ENCODE measurements around the gene EPHA8. TPM values are rescaled to one million over a fixed set of nuclear protein-coding genes. Genes with fewer than 3 reads are reported as not detected.

Gene EPHA8
- total RNA-seq, 1 donor from 2014 or later, result not detected

DNA sequence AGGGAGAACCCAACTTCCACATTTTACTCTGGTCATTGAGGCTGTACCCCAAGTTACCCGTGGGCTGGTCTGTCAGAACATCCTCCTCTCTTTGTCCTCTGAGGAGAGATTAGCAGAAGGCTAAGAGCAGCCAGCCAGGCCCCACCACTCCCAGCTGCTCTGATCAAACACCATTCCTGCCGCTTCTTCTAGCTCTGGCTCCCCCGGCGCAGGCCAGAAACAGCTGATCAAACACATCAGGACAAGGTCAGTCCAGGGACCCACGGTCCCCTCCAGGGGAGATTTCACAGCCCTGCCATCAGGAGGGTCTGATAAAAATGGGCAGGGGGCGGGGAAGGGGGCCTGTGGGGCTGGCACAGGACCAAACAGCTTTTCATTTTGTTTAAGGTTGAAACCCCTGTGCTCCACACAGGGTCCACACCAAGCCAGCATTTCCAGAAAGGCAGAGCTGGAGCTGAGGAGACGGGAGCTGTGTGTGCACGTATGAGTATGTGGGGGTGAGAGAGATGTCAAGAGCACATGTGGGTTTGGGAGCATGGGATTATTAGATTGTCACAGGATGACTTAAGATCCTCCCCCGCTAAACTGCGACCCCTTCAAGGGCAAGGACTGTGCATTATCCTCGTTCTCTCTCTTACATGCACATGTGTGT, 29.9 kb upstream of the EPHA8 start:
- ATAC-seq (no peak), DNase-seq (no peak)
- intact Hi-C loops (cut with micrococcal nuclease), result no loop called here

DNA sequence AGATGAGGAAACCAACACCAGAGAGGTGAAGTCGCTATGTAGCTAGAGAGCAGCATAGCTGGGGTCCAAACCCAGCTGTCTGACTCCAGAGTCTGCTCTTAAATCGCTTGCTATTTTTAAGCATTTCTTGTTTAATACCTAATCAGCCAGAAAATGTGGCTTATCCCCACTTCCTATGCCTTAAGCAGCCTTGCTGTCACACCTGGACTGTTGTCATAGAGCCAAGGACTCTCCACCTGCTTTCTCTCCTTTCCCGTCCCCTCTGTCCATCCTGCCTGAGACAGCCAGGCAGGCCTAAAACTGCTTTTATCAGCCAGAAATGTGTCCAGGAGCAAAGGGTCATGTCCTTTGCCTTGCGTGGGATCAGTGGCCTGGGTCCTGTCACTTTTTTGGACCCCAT, 28.3 kb upstream of the EPHA8 start:
- intact Hi-C loops (cut with micrococcal nuclease), result no loop called here
- ATAC-seq, result no peak
- no peak for DNase-seq

DNA sequence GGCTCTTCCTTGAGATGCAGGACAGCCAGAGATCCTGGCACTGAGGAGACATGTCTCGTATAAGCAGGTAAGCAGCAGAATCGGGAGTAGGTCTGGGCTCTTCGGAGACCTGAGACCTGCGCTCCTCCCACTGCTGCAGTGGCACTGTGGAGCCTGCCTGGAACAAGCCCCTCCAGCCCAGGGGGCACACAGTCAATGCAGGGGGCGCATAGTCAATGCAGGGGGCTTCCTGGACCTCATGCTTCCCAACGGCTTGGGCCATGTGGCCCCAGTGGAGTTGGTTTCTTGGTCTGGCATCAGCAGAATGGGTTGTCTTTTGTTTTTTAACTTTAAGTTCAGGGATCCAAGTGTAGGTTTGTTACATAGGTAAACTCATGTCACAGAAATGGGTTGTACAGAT, 27.9 kb upstream of the EPHA8 start:
- intact Hi-C loops (cut with micrococcal nuclease), result no loop called here
- no peak for ATAC-seq
- no peak for DNase-seq

DNA sequence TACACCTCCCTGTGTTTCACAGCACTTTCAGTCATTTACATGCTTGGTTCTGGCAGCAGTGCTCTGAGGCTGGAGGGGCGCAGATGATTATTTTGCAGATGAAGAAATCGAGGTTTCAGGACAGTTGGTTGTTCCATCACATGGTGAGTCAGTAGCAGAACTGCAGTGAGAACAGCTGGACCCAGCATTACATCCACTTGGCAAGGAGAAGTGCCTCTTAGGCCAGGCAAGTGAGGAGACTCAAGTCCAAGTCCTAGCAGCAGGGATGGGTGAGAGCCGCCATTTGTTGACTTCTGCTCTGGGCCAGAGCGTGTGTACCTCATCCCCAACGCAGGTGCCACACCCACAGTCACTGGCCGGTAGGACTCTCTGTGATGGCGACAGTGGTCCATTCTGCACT, 26.8 kb upstream of the EPHA8 start:
- DNase-seq, result no peak
- ATAC-seq, result peak; percentile 29
- intact Hi-C loops (cut with micrococcal nuclease), result no loop called here

DNA sequence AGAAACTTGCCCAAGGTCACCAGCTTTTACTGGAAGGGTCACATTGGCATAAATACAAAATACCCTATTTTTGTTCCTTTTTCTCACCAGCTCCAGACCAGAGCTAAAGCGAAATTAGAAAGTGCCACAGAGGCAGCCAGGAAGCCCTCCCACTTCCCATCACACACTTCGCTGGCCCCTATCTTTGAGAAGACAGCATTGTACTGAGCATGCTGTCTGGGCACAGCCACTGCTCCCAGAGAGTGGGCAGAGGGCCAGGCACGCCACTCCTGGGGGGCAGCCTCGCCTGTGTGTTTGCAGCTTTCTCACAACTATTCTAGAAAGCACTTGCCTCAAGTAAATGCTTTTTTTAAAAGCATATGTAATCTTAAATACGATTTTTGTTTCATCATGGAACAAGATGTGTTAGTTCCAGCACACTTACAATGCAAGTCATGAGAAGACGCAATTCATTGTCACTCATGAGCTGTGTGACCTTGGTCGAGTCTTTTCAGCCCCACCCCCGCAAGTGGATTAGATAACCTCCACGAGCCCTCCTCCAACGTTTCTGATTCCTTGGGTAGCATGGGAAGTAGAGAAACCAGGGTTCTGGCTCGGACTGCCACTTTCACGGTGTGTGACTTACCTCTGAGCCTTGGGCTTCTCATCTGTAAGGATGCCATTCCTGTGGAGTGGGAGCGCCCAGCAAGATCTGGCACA, 25.7 kb upstream of the EPHA8 start:
- intact Hi-C loops (cut with micrococcal nuclease), result no loop called here
- no peak for DNase-seq

DNA sequence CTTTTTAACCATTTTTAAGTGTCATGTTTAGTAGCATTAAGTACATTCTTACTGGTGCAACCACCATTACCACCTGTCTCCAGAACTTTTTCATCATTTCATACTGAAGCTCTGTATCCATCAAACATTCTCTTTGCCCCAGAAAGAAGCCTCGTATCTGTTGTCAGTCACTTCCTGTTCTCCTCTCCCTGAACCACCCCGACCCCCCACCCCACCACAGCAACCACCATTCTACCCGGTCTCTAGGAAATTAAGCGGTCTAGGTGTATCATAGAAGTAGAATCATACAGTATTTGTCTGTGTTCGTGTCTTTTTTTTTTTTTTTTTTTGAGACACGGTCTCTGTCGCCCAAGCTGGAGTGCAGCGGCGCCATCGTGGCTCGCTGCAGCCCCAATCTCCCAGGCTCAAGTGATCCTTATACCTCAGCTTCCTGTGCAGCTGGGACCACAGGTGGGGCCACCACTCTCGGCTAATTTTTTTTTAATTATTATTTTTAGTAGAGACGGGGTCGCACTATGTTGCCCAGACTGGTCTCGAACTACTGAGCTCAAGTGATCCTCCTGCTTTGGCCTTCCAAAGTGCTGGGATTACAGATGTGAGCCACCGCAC, 23.7 kb upstream of the EPHA8 start:
- intact Hi-C loops (cut with micrococcal nuclease), result no loop called here
- DNase-seq, result no peak

More for the DNA sequence above, 25.7 kb upstream of the EPHA8 start:
- peak; percentile 29 for ATAC-seq

DNA sequence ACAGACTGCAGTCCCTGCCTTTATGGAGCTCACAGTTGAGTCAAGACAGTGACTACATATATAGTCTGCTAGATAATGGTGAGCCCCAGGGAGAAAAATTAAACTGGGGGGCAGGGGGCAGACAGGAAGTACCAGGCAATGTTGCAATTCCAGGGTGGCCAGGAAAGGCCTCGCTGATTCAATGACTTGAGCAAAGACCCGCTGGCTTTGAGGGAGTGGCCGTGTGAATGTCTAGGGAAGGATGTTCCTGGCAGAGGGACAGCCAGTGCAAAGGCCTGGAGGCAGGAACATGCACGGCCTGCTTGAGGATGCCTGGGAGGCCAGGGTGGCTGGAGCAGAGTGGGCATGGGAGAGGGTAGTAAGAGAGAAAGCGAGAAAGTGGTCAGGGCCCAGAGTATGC, 23.0 kb upstream of the EPHA8 start:
- DNase-seq, result no peak

More for the DNA sequence above, 23.7 kb upstream of the EPHA8 start:
- ATAC-seq, result no peak

DNA sequence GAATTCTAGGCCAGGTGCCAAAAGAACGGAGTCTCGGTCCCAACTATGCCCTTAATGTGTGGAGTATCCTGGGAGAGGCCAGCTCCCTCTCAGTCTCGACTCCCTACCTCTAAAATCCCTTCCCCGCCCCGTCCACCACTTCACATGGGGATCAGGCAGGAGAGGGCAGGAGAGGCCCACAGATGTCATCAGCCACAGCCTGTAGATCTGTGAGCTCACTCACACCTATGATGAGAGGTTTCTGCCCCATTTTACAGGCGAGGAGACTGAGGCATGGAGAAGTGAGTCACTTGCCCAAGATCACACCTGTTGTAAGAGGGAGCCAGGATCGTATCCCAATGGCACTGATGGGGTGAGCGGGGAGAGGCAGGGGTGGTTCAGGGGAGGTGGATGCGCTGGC, 20.4 kb upstream of the EPHA8 start:
- DNase-seq (no peak), ATAC-seq (no peak)
- intact Hi-C loops (cut with micrococcal nuclease), result no loop called here

More for the DNA sequence above, 23.0 kb upstream of the EPHA8 start:
- intact Hi-C loops (cut with micrococcal nuclease), result no loop called here
- no peak for ATAC-seq

DNA sequence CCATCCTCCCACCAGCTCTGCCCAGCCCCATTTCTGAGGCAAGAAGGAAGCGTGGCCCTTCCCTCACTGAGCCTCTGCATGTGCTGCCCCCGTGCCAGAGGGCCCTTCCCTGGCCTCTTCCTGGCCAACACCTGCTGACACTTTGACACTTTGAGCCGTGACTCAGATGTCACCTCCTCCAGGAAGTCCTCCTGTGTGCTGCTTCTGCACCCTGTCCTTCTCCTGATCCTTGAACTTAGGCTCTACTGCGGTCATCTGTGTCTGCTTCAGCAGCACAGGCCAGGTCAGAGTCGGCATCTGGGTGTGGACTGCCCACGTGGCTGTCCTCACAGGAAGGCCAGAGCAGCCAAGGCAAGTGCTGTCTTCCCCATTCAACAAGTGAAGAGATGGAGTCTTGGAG, 19.6 kb upstream of the EPHA8 start:
- ATAC-seq (no peak), DNase-seq (no peak)
- intact Hi-C loops (cut with micrococcal nuclease), result no loop called here

DNA sequence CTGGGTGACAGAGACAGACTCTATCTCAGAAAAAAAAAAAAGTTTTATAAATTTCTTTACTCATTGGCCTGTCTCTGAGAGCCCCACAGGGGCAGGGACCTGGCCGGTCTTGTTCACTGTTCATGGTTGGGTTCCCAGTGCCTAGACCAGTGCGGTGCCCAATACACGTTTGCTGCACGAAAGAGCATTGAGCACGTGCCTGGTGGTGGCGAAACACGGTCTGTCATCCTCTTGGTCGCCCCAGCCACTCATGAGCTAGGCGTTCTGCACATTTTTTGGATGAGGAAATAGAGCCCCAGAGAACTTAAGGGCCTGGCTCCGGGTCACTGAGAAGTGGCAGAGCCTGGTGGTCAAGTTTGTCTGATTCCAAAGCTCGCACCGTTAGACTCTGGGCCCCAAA, 18.7 kb upstream of the EPHA8 start:
- DNase-seq (no peak), ATAC-seq (no peak)
- intact Hi-C loops (cut with micrococcal nuclease), result no loop called here

DNA sequence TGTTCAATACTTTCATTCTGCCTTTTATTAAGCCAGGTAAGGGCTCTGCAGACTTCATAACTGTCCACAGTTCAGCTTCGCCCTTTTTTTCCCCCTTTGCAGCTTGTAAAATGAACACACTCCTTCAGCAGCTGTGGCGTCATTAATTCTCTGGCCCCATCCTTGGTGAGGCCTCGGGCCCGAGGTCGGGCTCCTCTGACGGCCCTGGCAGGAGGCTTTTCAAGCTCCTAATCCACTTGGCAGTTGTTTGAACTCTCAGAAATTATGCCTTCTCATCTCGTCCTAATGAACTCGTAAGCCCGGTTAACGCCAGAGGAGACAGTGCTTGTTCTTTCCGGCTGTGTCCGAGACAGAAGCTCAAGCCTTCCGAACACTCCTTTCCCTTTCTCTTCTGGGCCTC, 18.1 kb upstream of the EPHA8 start:
- no peak for ATAC-seq
- intact Hi-C loops (cut with micrococcal nuclease), result no loop called here
- no peak for DNase-seq

DNA sequence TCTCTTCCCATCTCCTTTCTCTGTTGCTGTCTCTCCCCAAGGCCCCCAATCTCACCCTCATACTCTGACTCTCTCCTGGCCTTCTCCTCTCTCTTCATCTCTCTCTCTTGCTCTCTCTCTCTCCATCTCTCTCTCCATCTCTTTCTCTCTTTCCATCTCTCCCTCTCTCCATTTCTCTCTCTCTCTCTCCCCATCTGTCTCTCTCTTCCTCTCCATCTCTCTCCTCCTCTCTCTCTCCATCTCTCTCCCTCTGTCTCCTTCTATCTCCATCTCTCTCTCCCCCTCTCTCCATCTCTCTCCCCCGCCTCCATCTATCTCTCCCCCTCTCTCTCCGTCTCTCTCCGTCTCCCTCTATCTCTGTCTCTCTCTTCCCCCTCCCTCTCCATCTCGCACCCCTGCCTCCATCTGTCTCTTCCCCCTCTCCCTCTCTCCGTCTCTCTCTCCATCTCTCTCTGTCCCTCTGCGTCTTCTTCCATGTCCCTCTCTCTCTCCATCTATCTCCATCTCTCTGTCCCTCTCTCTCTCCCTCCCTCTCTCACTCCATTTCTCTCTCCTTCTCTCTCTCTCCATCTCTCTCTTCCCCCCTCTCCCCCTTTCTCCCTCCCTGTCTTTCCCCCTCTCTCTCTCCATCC, 16.0 kb upstream of the EPHA8 start:
- no peak for DNase-seq
- intact Hi-C loops (cut with micrococcal nuclease), result no loop called here
- ATAC-seq, result no peak

DNA sequence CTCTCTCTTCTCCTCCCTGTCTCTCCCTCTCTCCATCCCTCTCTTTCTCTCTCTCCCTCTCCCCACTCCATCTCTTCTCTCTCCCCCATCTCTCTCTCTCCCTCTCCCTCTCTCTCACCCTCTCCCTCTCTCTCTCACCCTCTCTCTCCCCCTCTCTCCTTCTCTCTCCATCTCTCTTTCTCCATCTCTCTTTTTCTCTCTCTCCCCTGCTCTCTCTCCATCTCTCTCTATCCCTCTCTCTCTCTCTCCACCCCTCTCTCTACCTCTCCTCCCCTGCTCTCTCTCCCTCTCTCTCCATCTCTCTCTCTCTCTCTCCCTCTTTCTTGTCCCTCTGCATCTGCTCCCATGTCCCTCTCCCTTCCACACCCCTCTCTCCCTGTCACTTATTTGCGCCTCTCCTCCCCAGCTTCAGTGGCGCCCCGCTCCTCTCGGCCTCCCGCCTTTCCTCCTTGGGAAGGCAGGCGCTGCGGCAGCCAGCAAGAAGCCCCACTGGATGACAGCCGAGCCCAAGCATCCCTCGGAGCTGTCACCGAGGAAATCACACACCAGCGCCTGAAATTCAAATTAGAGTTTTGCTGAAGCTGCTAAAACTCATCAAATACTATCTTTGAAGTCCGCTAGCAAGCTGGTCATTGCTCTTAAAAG, 15.3 kb upstream of the EPHA8 start:
- ATAC-seq, result no peak
- DNase-seq, result no peak
- intact Hi-C loops (cut with micrococcal nuclease), result no loop called here

DNA sequence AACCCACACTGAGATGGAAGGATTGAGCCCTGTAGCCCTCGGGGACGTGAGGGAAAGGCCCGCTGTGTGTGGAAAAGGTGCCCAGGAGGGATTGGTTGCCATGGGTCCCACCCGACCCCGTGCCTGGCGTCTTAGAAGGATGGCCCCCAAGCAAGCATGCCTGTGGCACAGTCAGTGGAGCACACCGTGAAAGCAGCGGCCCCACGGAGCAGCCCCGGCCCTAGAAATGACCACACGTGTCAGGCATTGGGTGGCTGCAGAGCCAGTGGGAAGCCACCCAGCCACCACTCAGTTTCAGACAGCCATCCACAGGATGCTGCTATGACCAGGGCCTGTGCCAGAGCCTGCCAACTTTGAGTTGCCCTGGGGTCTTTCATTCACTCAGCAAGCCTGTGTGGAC, 13.3 kb upstream of the EPHA8 start:
- ATAC-seq (no peak), DNase-seq (no peak)
- intact Hi-C loops (cut with micrococcal nuclease), result no loop called here

DNA sequence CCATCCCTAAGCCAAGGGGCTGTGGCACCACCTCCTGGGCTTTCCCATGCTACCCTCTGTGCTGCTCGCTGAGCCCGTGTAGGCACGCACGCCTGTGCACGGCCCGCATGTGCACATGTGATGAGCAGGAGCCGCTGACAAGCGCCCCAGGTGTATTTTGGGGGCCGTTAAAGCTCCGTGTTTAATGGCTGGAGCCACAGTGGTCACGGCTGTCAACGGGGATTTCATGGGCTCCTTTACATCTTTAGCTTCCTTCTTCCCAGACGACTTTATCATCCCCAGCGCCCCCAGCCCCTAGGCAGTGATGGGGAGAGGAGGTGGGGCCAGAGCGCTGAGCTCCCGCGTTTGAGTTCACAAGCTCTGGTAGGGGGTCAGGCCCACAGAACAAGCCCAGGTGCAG, 11.7 kb upstream of the EPHA8 start:
- intact Hi-C loops (cut with micrococcal nuclease), result no loop called here
- no peak for ATAC-seq

DNA sequence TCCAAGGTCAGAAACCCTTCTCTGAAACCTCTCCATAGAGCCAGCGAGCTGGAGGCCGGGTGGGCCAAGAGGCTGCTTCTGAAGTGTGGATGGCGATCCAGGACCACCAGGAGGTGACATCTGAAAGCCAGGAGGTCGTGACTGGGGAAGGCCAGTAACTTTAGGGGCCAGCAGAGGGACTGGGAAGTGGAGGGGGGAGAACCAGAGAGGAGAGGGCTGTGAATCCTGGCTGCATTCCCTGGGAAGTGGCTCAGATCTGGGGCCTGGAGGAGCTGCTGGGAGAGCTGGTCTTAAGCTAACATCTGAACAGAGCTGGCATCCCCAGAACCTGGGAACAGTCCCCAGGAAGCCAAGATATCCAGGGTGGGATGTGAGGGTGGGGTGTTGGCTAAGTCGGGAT, 11.3 kb upstream of the EPHA8 start:
- intact Hi-C loops (cut with micrococcal nuclease), result no loop called here
- DNase-seq, result no peak
- no peak for ATAC-seq

More for the DNA sequence above, 11.7 kb upstream of the EPHA8 start:
- DNase-seq, result no peak

DNA sequence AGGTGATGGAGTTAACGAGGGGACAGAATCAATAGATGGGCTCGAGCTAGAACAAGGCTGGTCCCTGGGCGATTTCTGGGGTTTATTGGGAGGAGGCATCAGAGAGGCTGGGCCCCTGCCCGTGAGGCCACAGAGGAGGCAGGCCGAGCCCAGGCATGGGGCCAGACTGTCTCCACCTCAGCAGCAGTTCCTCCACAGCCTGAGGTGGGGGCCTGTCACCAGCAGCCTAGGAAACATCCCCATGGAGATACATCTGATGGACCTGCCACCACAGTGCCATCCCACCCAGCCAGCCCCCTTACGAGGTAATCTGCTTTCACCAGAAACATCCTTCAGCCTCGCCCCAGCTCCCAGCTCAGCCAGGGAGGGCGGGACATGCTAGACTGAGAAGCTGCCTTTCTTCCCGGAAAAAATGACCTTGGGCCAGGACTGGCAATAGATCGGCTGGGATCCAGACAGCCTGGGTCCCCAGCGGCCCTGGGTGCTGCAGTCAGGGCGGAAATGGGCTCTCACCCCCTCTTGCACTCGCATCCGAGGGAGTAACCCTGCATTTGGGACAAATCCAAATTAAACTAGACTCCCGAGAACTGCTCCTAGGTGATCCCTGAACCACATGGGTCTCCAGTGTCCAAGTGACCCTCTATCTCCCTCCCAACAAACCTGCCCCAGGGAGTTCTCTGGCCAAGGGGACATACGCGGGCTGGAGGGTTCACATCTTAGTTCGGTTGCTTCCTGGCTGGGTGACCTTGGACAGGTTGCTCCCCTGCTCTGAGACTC, 10.0 kb upstream of the EPHA8 start:
- no peak for DNase-seq
- no peak for ATAC-seq
- intact Hi-C loops (cut with micrococcal nuclease), result no loop called here

DNA sequence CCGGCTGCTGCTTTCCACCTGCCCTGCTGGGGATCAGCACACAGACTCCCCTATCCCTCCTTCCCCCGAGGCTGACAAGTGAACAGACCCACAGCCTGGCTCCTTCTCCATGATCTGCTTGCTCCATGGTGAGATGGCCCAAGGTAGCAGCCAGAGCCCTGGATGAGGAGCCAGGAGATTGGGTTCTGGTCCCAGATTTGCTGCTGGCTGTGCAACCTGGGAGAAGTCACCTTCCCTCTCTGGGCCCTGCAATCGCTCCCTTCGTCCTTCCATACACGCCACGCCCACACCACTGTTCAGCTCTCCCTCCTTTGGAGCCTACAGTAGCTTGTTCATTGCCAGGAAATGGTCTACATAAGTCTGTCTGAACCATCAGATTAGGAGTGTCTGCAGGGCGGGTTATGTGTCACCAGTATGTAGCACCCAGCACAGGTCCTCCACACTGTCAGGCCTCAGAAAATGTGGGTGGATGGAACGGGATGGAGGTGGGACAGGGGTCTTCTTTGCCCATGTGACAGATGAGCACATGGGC, 9.2 kb upstream of the EPHA8 start:
- intact Hi-C loops (cut with micrococcal nuclease), result no loop called here
- ATAC-seq (no peak), DNase-seq (no peak)

DNA sequence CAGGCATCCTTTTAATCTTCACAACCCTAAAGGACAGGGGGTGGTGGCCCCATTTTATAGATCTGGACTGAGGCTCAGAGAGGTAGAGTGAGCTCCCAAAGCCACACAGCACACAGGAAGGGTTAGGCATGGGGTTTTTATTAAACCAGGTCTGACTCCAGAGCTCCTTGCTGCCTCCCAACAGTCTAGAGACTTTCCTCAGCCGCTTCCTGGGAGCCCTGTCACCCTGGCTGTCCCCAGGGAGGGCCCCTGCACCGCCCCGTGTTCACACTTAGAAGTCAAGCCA, 8.0 kb upstream of the EPHA8 start:
- ATAC-seq (no peak), DNase-seq (no peak)
- intact Hi-C loops (cut with micrococcal nuclease), result no loop called here

Data from left ventricle myocardium superior (tissue), 1 donor.